PC-3 (cell line): Measurements from ENCODE around the gene CLECL1. TPM values are rescaled to one million over a fixed set of nuclear protein-coding genes. Genes with fewer than 3 reads are reported as not detected.
"Not testable (repeated sequence)": the region's sequence is repeated elsewhere in the genome, so short reads cannot be mapped to it uniquely, and the experiment has no call there.

Source experiments
- ATAC-seq: fragments of 200-7000 bp; cut with Tn5 transposase; 2 replicates; pipeline ENCODE4 v1.9.1; 2020; ENCODE audit warnings: mild to moderate bottlenecking, moderate library complexity
- BruUV-seq: library from RNA; stranded (reverse); fragments of 400-500 nt; replicated peaks from 2 replicates; lab custom pipeline; 2021; lab: Mats Ljungman, UMichigan
- CTCF ChIA-PET: fragments of 300-600 bp; sonication (Branson Sonifier 250); formaldehyde crosslinking; loops from one replicate; lab custom pipeline; 2022; ENCODE audit warnings: antibody characterized with exemption; lab: Charles Lee
- POLR2A ChIA-PET: fragments of 300-600 bp; sonication (Branson Sonifier 250); formaldehyde crosslinking; loops from one replicate; lab custom pipeline; 2022; ENCODE audit warnings: antibody characterized with exemption; ENCODE audit not compliant: unreplicated experiment; lab: Charles Lee
- DNase-seq: peaks from one replicate; pipeline ENCODE4 v3.0.0-alpha.2; 2015
- H2AFZ ChIP-seq: fragments of 300-600 bp; sonication (generic); 2 replicates; pipeline ENCODE4 v1.6.0; 2016; ENCODE audit warnings: antibody characterized with exemption, low read length
- H3F3A ChIP-seq: fragments of 300-600 bp; sonication (generic); one replicate; pipeline ENCODE4 v1.6.0; 2017; ENCODE audit warnings: antibody characterized with exemption, low read length, control low read depth, mild to moderate bottlenecking; ENCODE audit not compliant: unreplicated experiment
- H3K27ac ChIP-seq: fragments of 300-600 bp; sonication (generic); 2 replicates; pipeline ENCODE4 v1.5.1; 2016; ENCODE audit warnings: mild to moderate bottlenecking, low read length
- H3K27me3 ChIP-seq: fragments of 300-600 bp; sonication (generic); 2 replicates; pipeline ENCODE4 v1.6.1; 2016; ENCODE audit warnings: low read length, mixed read lengths
- H3K36me3 ChIP-seq: fragments of 300-600 bp; sonication (generic); 2 replicates; pipeline ENCODE4 v1.6.1; 2016; ENCODE audit warnings: low read depth, mixed run types, low read length, mixed read lengths
- H3K4me1 ChIP-seq: fragments of 300-600 bp; sonication (generic); 2 replicates; pipeline ENCODE4 v1.5.1; 2016; ENCODE audit warnings: low read length; ENCODE audit not compliant: insufficient read depth
- H3K4me2 ChIP-seq: fragments of 300-600 bp; sonication (generic); 2 replicates; pipeline ENCODE4 v1.6.0; 2016; ENCODE audit warnings: low read length
- H3K4me3 ChIP-seq: fragments of 300-600 bp; sonication (generic); 2 replicates; pipeline ENCODE4 v1.5.1; 2016; ENCODE audit warnings: mild to moderate bottlenecking, low read length, mixed read lengths
- H3K79me2 ChIP-seq: fragments of 300-600 bp; sonication (generic); 2 replicates; pipeline ENCODE4 v1.6.1; 2017; ENCODE audit warnings: low read length, mixed read lengths
- H3K9ac ChIP-seq: fragments of 300-600 bp; sonication (generic); 2 replicates; pipeline ENCODE4 v1.6.0; 2016; ENCODE audit warnings: mild to moderate bottlenecking, low read length
- H3K9me2 ChIP-seq: fragments of 300-600 bp; sonication (generic); replicated peaks from 2 replicates; pipeline ENCODE4 v1.6.1; 2016; ENCODE audit warnings: mixed run types, low read length, mixed read lengths
- H3K9me3 ChIP-seq: fragments of 300-600 bp; sonication (generic); 2 replicates; pipeline ENCODE4 v1.6.1; 2016; ENCODE audit warnings: low read length, mixed read lengths
- H4K20me1 ChIP-seq: fragments of 300-600 bp; sonication (generic); 2 replicates; pipeline ENCODE4 v1.6.1; 2016; ENCODE audit warnings: low read length, mixed read lengths
- CTCF ChIP-seq: fragments of 300-600 bp; sonication (generic); conservative IDR thresholded peaks from 2 replicates; pipeline ENCODE4 v1.5.1; 2017; ENCODE audit warnings: antibody characterized with exemption, low read depth, mild to moderate bottlenecking, low read length
- EZH2 ChIP-seq: fragments of 300-600 bp; sonication (generic); IDR thresholded peaks from one replicate; pipeline ENCODE4 v1.6.1; 2017; ENCODE audit warnings: antibody characterized with exemption, mild to moderate bottlenecking, low read length; ENCODE audit not compliant: unreplicated experiment
- EZH2phosphoT487 ChIP-seq: fragments of 300-600 bp; sonication (generic); IDR thresholded peaks from 2 replicates; pipeline ENCODE4 v1.6.1; 2018; ENCODE audit warnings: mild to moderate bottlenecking, antibody characterized with exemption, low read length, borderline replicate concordance
- intact Hi-C: fragments of 100-400 bp; cut with micrococcal nuclease; formaldehyde crosslinking; loops from 2 replicates; pipeline ENCODE4 v1.9.0; 2023
- total RNA-seq: library from RNA; depleted of rRNA; stranded (reverse); fragments of >200 nt; gene quantifications from 2 replicates; pipeline ENCODE4 v1.2.3, GENCODE V29; 2014

The CLECL1 gene
- total RNA-seq, 1 experiment from 2014 or later: not detected

- H3K9me3 ChIP-seq: no peaks in the 10 kb centered on the region
- BruUV-seq: no TSS peak
- TF ChIP-seq CTCF: no peak
- no peak for TF ChIP-seq EZH2phosphoT487
- TF ChIP-seq EZH2: no peak
- H3F3A ChIP-seq: no peaks in the 10 kb centered on the region
- no peaks in the 10 kb centered on the region for H3K79me2 ChIP-seq
- no peaks in the 10 kb centered on the region for H3K36me3 ChIP-seq
- H3K9me2 ChIP-seq: no peaks in the 10 kb centered on the region
- peaks cover 12% of the 10 kb centered on the region for H3K4me1 ChIP-seq
- peak; percentile 65 for DNase-seq
- no peak overlapping the region for H3K4me3 ChIP-seq
- no peaks in the 10 kb centered on the region for H3K27me3 ChIP-seq
- intact Hi-C loops: loop anchor here (5.0 kb wide), 1 partner anchor 59 kb away; no protein-coding TSS in a partner anchor
- ChIA-PET CTCF (interaction anchor here (0.7 kb wide), 1 partner anchor 16 kb away, joined by 3 read pairs; no protein-coding TSS in a partner anchor), POLR2A (interaction anchor here (0.6 kb wide), 1 partner anchor 8 kb away, joined by 3 read pairs; no protein-coding TSS in a partner anchor)
- H2AFZ ChIP-seq: no peak overlapping the region
- H3K4me2 ChIP-seq: peak overlapping the region; percentile 36; the same call in 1 of the 2 replicates
- H4K20me1 ChIP-seq: no peaks in the 10 kb centered on the region
- peak; percentile 70 for ATAC-seq
- H3K9ac ChIP-seq: no peak overlapping the region
- peak overlapping the region; percentile 20; the same call in 1 of the 2 replicates for H3K27ac ChIP-seq
These were observed 26.7 kb downstream of the CLECL1 start for GRCh38 chr12:9706086-9706685.

GRCh38 chr12:9704561-9704960 lies 28.3 kb downstream of the CLECL1 start:
- intact Hi-C loops, H4K20me1 ChIP-seq, H3K9me2 ChIP-seq, H3K9me3 ChIP-seq, H3K27ac ChIP-seq, H3K9ac ChIP-seq, POLR2A ChIA-PET, DNase-seq, ATAC-seq, H3K4me3 ChIP-seq, H3F3A ChIP-seq, H3K36me3 ChIP-seq, H3K4me2 ChIP-seq, H3K79me2 ChIP-seq, H3K27me3 ChIP-seq, CTCF ChIA-PET, BruUV-seq, H2AFZ ChIP-seq: not testable (repeated sequence)
- H3K4me1 ChIP-seq: peaks cover 12% of the 10 kb centered on the region

- no peak overlapping the region for H3K27ac ChIP-seq
- H3K4me3 ChIP-seq: no peak overlapping the region
- H4K20me1 ChIP-seq: no peaks in the 10 kb centered on the region
- no peak for ATAC-seq
- H3K4me2 ChIP-seq: no peak overlapping the region
- no peaks in the 10 kb centered on the region for H3K27me3 ChIP-seq
- no peaks in the 10 kb centered on the region for H3K36me3 ChIP-seq
- no peak for TF ChIP-seq EZH2
- TF ChIP-seq CTCF: no peak
- TF ChIP-seq EZH2phosphoT487: no peak
- no peak overlapping the region for H2AFZ ChIP-seq
- ChIA-PET CTCF (no interaction called here), POLR2A (no interaction called here)
- H3K9ac ChIP-seq: no peak overlapping the region
- intact Hi-C loops: no loop called here
- H3K79me2 ChIP-seq: no peaks in the 10 kb centered on the region
- no TSS peak for BruUV-seq
- DNase-seq: no peak
- no peaks in the 10 kb centered on the region for H3F3A ChIP-seq
- H3K4me1 ChIP-seq: peaks cover 12% of the 10 kb centered on the region
- H3K9me3 ChIP-seq: no peaks in the 10 kb centered on the region
- no peaks in the 10 kb centered on the region for H3K9me2 ChIP-seq
These were observed 30.6 kb downstream of the CLECL1 start for GRCh38 chr12:9702255-9702654.
